HG02763 (cell line): Measurements from ENCODE around the gene ZBTB49.
"Not testable (repeated sequence)": the region's sequence is repeated elsewhere in the genome, so short reads cannot be mapped to it uniquely, and the experiment has no call there.

Source experiments
- ATAC-seq: cut with Tn5 transposase; IDR thresholded peaks from one replicate; pipeline ENCODE4 v1.9.1; 2021; ENCODE audit warnings: mild to moderate bottlenecking, moderate library complexity; ENCODE audit not compliant: unreplicated experiment

ZBTB49 gene

DNA sequence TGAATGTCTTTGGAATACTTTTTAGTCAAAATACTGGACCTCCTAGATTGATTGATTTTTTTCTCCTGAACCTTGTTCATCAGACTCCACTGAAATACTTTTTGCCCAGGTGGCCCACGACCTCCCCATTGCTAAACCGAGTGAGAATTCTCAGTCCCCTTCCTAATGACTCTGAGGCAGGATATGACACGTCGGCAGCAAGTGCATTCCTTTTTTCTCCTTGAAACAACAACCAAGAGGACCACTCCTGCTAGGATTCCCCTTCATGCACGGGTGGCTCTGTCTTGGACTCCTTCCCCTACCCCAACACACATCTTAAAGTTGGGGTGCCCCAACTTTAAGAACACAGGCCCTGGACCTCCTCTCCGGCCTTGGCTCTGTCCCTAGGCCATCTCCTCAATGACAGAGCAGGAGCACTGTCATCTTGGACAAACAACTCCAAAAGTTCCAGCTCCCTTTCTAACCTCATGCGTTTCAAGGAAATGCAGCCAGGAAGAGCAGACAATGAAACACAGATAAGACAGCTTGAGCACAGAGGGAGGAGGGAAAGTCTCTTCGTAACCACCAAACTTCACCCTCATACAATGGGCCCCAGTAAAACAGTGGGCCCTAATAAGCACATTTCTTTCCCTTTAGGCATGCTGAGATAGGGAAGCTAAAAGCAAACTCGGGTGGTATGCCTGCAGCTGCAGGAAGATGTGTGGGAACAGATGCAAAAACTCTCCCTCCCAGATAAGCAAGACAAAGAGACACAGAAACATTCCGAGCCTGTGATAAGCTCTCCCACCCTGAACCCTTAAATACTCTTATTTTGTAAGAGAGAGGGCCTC, 33.9 kb downstream of the ZBTB49 start:
- no peak for ATAC-seq

DNA sequence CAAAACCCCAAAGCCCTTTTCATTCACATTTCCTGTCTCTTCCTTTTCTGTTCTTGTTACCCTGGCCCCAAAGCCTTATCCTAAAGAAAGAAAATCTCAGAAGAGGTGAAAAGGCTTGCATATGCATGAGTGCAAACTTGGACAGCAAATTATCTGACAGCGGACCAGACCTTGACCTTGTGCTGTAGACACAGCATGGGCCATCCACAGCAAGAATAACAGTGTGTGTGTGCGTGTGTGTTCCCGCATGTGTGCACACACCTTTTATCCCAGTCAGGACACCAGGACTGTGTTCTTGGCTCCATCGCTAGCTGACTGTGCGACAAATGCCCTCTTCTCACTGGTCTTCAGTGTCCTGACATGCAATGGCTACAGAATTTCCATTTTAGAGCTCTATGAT, 35.3 kb downstream of the ZBTB49 start:
- ATAC-seq = no peak

DNA sequence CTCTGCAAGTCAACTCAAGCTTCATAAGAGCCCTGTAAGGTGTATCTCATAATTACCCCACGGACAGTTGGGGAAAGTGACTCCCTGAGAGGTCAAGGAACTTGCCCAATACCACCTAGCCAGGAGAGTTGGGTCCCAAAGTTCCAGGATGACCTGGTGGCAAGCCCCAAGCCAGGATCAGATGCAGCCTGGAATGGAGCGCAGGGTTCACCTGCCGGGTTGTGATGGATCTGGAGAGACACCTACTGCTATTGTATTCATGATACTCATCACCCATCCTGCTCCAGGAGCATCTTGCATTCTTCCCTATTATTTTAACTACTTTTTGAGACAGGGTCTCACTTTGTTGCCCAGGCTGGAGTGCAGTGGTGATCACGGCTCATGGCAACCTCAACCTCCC, 36.1 kb downstream of the ZBTB49 start:
- ATAC-seq = no peak

DNA sequence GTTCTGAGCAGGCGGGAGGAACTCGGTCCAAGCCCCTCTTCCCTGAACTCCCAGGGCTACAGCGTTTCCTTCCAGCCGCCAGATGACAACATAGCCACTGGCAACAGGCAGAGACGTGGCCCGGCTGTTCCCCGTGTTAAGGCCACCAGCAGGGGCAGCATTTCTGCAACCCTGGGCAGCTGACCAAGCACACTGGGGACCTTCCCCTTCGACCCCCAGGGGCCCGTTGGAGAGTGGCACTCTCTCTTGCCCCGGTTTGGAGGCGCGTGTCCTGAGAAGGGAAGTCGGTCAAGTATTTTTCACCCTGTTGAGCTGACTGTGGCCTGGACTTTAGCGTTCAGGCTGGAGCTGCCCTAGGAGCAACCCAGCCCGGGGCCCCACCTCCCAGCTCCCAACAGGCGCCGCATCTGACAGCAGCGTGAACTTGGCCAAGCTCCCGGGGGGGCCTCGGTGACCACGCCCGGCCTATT, 37.6 kb downstream of the ZBTB49 start:
- no peak for ATAC-seq

DNA sequence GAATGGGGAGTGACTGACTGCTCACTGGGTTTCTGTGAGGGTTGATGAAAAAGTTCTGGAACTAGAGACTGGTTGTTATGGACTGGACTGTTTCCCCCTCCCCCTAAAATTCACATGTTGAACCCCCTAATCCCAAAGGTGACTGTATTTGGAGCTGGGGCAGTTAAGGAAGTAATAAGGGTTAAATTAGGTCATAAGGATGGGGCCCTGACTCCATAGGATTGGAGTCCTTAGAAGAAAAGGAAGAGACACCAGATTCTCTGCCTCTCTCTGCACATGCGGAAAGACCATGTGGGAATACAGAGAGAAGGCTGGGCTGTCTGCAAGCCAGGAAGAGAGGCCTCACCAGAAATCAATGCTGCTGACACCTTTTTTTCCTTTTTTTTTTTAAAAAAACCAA, 38.2 kb downstream of the ZBTB49 start:
- no peak for ATAC-seq

DNA sequence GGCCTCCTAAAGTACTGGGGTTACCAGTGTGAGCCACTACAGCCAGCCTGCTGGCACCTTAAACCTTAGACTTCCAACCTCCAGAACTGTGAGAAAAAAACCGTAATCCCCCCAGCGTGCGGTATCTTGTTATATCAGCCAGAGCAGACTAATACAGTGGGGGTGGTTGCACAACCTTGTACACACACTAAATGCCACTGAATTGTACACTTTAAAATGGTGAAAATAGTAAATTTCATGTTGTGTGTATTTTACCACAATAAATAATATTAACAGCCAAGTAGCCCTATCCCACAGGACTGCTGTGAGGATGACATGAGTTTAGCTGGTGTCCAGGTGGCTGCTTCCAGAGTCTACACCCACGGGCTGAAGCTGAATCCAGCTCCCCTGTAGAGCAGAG, 38.8 kb downstream of the ZBTB49 start:
- no peak for ATAC-seq

DNA sequence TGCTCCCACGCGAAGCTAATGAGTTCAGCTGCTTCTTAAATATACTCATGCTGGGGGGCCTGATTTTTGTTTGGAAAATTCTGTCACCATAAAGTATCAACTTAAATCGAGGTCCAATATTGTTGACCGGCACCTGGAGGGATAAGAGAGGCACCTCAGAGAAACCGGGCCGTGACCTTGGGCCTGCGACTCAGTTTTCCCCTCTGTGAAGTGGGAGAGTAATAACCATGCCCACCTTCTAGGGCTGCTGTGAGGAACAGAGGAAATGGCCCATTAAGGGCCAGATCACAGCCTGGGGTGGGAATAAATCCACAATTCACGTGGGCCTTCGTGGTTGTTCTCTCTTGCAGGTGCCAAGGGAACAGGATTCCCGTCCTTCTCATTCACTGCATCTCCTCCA, 39.4 kb downstream of the ZBTB49 start:
- no peak for ATAC-seq

DNA sequence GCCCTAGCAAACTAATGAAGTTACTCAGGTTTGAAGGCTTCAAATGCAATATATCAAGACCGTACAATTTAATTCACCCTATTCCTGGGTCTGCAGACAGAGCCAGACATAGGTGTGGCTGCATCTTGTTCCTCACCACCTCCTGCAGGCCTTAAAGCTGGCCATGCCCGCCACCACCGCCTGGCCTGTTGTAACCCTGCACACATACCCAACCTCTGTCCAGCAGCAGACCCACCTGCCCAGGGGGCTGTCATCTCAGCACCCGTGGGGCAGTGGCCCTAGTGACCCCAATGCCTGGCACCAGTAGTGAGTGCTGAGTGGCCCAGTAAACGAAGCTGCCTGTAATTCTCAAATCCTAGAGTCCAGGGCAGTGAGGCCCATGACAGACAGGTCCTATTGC, 40.7 kb downstream of the ZBTB49 start:
- no peak for ATAC-seq

DNA sequence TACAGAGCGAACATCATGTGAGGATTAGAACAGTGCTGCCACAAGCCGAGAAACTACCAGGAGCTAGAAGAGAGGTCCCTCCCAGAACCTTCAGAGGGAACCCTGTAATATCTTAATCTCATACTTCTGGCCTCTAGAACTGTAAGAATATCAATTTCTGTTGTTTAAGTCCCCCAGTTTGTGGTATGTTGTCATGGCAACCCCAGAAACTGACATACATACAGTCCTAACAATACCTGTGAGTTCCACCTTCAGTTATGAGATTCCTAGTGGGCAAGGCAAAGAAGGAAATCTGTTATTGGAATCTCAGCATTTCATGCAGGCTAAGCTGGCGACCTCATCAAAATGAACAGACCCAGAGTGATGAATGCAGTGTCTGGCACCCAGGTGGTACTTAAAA, 42.5 kb downstream of the ZBTB49 start:
- ATAC-seq = no peak

DNA sequence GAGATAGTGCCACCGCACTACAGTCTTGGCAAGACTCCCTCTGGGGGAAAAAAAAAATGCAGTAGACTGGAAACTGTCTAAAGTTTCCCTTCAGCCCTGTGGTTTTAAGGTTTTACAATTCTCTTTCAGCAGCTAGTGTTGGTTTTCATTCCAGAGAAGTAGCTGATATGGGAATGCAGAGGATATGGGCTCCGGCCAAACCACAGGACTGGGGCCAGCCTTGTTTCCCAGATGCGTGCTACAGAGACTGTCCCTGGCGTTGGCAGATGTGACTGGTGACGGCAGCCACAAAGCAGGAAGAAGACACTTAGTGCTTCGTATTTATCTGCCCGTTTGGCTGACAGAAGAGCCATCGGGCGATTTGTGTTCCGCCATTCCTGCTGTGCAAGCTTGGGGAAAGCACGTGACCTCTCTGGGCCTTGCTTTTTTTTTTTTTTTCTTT, 43.2 kb downstream of the ZBTB49 start:
- ATAC-seq = no peak

DNA sequence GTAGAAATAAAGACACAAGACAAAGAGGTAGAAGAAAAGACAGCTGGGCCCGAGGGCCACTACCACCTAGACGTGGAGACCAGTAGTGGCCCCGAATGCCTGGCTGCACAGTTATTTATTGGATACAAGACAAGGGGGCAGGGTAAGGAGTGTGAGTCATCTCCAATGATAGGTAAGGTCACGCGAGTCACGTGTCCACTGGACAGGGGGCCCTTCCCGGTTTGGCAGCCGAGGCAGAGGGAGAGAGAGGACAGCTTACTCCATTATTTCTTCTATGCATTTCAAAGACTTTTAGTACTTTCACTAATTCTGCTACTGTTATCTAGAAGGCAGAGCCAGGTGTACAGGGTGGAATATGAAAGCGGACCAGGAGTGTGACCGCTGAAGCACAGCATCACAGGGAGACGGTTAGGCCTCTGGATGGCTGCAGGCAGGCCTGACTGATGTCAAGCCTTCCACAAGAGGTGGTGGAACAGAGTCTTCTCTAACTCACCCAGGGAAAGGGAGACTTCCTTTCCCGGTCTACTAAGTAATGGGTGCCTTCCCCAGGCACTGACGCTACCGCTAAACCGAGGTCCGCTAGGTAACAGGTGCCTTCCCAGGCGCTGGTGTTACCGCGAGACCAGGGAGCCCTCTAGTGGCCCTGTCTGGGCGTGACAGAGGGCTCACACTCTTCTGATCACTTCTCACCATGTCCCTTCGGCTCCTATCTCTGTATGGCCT, 44.9 kb downstream of the ZBTB49 start:
- no peak for ATAC-seq

DNA sequence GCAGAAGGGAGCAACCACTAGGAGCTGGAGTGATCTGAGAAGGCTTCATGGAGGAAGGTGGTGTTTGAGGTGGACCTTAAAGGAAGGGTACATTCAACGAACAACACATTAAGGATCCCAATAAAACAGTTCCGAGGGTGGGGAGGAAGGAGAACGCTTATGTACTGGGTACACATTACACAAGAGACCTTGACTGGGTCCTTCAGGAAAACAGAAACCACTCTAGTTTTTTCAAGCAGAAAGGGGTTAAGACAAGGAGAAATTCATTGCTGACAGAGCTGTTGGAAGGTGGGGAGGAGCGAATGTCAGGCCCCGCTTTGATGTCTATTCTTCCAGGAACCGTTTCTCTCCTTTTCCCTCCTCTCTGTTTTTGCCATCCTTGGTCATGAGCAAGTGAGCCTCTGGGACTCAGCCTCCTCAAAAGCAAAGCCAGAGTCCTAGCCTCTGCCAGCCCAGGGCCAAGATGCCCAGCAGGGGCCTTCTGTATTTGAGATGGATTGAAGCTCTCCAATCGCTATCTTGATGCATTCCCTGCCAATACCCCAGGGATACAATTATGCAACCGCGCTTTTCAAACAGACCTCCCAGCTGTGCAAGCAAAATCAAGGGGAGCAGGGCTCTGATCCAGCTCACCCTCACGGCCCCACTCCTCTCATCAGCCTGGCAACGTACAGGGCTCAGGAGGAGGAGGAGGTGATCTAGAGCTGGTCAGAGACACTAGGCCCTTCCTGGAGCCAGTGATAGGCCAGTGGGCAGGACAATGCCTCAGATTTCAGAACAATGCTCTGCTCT, 48.4 kb downstream of the ZBTB49 start:
- ATAC-seq = no peak

DNA sequence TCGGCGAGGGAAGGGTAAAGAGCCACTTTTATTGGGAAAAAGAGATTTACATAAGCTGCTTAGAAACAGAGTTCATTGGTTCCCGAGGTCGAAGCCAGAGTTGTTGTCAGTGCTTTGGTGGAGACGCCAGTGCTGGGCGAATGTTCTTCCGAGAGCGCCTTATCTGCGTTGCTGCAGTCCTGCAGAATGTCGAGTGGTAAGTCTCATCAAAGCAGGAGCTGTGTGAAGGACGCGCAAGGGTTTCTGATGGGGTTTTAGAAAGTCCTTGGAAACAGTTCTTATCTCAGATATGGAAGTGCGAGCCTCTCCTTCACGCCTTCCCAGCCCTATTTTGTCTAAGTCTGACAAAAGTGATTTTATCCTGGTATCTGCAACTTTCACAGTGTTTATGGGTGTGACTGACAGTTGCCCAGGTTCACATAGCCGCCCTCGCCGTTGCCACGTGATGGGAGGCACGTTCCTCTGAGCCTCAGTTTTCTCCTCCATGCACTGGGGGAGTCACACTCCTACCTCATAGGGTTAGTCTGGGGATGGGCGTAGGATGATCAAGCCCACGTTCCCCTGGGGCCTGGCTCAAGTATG, 49.5 kb downstream of the ZBTB49 start:
- ATAC-seq = no peak

DNA sequence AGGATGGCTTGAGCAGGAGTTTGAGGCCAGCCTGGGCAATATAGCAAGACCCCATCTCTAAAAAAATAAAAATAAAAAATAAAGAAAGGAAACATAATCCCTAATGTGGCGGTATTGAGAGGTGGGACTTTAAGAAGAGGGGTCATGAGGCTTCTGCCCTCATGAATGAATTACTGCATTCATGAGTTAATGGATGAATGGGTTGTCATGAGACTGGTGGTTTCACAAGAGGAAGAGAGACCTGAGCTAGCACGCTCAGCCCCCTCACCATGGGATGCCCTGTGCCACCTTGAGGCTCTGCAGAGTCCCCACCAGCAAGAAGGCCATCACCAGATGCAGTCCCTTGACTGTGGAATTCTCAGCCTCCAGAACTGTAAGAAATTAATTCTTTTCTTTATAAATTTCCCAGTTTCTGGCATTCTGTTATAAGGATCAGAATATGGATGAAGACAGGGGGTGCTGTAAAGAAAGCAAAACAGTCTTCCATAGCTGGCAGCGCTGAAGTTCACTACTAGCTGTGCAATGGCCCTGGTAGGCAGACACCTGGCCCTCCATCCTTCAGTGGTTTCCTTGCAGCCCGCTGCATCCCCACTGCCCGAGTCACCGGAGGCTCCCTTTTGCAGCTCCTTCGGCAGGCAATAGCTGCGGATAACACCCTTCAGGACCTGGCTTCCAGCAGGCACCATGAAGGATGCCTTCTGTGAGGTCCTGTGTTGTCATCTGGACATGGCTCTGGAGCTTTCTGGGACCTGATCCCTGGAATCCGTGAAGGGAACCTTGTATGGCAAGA, 52.0 kb downstream of the ZBTB49 start:
- ATAC-seq = no peak

DNA sequence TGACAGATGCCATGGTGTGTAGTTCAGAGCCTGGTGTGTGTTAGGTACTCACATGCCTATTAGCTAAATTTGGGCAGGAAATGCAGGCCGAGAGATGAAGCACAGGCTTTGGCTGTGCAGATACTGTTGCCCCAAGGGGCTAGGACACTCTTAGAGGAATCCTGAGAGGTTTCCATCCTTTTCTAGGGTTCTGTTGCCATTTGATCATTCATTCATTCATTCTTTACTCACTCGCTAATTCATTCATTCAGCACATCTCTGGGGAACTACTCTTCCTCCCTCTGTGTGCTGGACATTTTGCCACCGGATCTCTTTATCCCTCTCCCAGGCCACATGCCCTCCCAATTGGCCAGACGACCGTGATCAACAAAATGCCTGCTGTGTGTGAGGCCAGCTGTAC, 53.0 kb downstream of the ZBTB49 start:
- ATAC-seq = no peak

DNA sequence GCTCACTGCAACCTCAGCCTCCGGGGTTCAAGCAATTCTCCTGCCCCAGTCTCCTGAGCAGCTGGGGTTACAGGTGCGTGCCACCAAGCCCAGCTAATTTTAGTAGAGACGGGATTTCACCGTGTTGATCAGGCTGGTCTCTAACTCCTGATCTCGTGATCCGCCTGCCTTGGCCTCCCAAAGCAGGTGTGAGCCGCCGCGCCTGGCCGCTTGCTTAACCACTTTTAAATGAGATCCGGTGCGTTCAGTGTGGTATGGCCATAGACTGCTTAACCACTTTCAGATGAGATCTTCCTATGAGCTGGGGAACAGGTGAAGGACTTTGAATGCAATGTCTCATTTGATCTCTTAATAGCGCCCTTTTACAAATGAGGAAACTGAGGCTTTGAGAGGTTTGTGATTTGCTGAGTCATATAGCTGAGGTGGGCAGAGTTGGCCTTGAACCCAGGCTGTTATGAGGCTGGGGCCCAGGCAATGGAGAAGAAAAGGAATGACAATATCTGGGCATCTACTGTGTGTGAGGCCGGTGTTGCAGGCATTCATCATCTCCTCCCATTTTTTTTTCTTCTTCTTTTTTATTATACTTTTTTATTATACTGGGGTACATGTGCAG, 55.0 kb downstream of the ZBTB49 start:
- peak; percentile 77 for ATAC-seq

DNA sequence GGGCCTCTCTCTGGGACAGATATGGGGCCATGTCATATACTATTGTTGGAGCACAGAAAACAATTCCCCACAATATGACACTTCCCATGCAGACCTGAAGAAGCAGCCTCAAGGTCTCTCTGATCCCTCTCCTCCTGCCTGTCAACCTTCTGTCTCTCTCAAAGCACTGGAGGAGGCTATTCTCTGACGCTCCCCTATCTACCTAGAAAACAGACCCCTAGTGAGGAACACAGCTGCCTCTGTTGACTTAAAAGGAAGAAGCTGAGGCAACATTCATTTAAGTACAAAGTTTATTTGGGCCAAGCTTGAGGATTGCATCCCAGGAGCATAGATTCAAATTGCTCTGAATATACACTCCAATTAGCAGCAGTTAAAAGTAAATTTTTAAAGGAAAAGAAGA, 57.5 kb downstream of the ZBTB49 start:
- no peak for ATAC-seq

DNA sequence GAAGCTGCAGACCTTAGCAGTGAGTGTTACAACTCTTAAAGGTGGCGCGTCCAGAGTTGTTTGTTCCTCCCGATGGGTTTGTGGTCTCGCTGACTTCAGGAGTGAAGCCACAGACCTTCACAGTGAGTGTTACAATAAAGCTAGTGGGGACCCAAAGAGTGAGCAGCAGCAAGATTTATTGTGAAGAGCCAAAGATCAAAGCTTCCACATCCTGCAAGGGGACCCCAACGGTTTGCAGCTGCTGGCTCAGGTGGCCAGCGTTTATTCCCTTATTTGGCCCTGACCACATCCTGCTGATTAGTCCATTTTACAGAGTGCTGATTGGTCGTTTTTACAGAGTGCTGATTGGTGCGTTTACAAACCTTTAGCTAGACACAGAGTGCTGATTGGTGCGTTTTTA, 58.5 kb downstream of the ZBTB49 start:
- ATAC-seq = not testable (repeated sequence)

DNA sequence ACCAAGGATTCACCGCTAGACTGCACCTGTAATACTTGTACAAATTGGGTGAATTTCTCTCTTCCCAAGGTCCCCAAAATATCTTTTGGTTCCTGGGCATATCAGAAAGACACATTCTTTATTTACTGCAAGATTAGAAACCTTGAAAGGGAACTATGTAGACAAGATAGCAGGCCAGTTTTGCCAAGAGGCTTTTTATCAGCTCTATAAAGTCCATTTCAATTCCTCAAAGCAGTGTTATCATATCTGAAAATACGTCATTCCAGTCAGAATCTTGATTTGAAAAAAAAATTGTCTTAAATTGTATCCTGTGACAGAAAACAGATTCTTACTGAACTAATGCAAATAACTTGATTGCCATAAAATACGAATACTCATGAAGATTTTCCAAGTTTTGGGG, 59.8 kb downstream of the ZBTB49 start:
- ATAC-seq = no peak

DNA sequence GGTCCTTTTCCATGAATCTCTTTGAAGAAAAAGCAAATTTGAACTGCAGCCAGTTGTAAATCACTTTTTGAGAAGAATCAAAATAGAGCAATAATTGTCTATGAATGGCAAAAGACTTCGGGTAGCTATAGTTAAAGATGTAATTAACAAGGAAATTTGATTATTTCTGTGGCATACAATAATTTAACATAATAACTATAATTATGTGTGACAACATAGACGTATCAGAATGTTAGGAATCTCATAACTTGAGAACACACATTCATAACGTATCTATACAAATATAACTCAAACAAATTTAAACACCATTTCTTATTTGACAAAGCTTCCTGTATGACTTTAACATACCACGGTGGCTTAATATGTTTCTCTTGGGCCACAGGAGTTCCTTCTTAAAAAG, 60.9 kb downstream of the ZBTB49 start:
- ATAC-seq = no peak
